ENCODE data around the gene PDIA4.

GRCh38 chr7:149011491-149011890 lies 16.8 kb downstream of the PDIA4 start:
- TF ChIP-seq POLR2A (IDR thresholded peaks at IDR 0.05) (no peak), CTCF (IDR thresholded peaks at IDR 0.05) (no peak)

Measured in heart left ventricle (tissue), 13 donors.